HG03378 (cell line): ENCODE measurements around the gene SPANXN4.

Source experiments
- ATAC-seq: cut with Tn5 transposase; IDR thresholded peaks from one replicate; pipeline ENCODE4 v1.9.1; 2021; ENCODE audit warnings: mild to moderate bottlenecking, moderate library complexity; ENCODE audit not compliant: unreplicated experiment

The SPANXN4 gene, protein sequence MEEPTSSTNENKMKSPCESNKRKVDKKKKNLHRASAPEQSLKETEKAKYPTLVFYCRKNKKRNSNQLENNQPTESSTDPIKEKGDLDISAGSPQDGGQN

DNA sequence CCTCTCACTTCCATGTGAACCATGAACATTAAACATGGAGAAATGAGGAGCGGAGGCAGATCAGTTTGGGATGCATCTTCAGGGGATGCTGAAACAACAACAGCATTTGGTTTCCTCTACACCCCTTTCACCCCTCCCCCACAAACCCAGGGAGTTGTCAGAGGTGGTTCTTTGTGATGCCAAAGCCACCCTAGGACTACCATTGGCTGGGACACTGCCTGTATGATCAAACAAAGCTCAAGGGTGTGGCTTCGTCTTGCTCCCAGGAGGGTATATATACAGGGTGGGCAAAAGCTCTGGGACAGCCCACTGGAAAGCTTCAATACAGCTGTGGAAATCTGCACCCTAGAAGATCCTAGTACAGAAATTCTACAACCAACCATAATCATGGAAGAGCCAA, at the start of gene SPANXN4:
Gene SPANXN4, plus strand, starts transcription at position 301 of the 400 bp plus-strand sequence. Its CDS starts 87 bp downstream, at position 388.
- no peak for ATAC-seq

DNA sequence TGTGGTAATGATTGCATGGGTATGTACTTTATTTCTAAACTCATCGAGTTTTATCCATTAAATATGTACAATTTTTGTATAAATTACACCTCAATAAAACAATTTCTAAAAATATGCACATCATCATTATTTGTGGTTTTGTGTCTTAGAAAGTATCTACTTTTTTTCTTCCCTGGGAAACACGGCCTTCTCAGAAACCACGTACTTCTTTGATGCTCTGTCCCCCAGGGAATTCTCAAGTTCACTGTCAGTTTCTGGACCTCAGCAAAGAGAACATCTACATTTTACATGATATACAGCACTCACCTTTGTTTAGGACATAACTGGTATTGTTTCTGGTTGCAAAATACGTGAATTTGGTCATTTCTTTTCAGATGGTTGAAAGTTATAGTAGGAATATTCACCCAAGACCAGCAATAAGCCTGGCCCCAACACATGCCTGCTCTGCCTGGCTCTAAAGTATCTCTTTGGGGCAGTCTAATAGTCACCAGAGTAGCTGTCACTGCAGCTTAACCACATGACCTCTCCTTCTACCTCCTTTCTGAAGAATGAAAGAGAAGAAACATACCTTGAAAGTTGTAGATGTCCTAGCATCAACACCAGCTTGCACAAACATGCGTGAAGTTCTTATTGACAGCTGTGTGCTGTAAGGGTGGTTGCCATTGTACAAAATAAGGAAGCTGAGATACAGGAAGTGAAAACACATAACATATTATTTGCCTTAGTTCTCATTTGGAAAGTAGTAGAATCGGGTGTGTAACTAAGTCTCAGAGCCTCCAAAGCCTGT, 48.4 kb upstream of the SPANXN4 start:
- peak; percentile 90 for ATAC-seq

DNA sequence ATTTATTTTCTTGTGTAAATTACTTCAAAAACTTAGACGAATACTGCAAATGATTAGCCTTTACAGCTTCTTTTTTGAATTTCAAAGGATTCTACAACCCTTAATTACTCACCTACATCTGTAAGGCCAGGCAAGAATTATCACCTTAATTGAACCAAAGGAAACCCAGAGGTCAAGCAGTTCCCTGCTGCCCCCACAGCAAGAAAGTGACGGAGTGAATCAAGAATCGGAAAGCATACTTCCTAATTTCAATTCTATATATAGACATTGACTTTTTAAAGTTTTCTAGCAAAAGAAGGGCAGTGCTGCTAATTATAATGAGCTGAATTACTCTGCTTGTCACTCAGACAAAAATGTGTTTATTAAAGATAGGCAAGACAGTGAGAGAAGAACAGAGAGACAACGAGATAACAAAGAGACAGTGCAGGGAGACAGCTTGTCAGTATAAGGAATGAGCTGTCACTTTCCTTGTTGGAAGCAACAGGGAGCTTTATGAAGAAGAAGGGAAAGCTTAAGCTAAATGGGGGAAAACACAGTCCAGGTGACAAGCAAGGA, 47.5 kb upstream of the SPANXN4 start:
- peak; percentile 39 for ATAC-seq

DNA sequence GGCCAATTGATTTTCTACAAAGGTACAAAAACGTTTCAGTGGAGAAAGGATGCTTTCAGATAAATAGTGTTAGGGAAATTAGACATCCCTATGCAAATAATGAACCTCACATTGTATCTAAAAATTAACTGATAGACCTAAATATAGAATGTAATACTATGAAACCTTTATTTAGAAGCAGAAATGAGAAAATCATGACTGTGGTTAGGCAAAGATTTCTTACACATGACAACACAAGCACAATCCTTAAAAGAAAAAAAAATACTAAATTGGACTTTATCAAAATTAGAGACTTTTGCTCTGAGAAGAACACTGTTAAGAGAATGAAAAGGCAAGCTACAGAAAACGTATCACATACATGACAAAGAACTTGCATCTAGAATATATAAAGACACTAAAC, 43.0 kb upstream of the SPANXN4 start:
- ATAC-seq, result no peak

DNA sequence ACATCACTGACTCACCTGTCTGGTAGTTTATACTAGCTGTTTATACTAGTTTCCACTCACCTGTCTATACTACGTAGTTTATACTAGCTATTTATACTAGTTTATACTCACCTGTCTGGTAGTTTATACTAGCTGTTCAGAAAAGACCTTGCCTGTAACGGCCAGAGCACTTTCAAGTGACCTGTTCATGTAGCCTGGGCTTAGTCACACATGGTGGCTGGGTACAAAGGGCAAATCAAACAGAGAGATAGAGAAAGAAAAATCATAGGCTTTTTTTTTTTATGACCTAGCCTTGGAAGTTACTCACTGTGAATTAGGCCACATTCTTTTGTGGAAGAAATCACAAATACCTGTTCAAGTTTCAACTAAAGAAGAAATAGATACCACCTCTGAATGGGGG, 30.7 kb upstream of the SPANXN4 start:
- ATAC-seq, result no peak

DNA sequence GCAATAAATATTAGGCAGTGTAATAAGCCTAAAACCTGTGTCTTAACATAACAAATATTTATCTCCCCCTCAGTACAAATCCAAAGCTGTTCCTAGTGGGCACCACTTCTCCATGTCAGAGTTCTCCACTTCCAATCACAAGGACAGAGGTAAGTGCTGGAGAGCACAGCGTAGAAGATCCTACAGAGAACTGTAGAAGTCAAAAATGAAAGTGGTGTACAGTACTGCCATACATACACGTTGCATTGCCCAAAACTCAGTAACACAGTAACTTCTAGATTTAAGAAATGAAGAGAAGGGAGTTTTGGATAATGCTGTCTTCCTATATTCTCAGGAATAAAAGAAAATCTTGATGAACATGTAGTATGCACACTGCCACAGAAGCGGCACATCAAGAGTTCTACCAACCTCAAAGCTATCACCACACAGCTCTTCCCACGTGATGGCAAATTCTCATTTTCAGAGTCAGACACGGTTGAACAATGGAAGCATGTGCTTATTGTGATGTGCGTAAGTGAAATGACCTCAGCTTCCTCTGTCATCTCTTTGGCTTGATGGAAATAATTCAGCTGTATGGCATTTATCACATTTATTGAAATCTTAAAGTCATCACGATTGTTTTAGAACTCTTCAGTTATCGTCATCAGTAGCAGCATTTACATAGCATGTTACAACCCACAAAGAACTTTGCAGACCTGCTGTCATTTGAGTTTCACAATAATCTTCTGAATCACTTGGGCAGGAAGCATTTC, 27.1 kb upstream of the SPANXN4 start:
- ATAC-seq, result no peak

DNA sequence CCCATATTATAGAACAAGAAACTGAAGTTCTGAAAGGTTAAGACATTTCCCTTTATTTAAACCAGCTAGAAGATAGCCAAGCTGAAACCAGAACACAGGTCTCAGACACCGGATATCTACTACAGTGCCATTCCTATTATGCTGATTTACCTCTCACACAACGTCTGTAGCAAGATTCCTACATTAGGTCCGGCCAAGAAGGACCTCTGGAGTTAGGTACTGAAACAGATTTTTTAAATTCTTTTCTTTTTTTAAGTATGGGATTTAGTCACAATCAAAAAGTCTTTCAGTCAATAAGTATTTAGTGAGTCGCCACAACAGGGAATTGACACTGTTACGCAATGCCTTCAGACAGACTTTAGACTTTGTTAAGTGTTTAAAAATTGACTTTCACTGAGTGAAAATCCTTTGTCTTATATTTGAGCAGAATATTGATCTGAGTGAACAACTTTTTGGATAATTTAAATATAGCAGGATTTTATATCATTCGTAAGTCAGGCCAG, 26.5 kb upstream of the SPANXN4 start:
- no peak for ATAC-seq

DNA sequence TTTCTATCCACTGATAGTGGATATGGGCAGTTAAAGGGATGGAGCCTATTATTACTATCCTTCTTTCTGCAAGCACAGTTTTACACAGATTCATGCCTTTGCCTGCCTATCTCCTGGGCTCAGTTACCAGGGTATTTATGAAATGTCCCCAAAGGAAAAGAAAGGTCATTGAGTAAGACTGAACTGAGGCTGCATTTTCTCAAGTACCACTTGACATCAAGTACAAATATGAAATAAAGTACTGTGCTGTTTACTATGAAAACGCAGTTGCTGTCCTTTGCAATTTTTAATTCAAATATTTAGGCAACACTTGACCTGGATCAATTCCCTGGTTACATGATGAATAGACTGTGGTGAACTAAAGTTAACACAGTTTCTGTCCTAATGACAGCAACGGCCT, 23.5 kb upstream of the SPANXN4 start:
- ATAC-seq, result no peak

DNA sequence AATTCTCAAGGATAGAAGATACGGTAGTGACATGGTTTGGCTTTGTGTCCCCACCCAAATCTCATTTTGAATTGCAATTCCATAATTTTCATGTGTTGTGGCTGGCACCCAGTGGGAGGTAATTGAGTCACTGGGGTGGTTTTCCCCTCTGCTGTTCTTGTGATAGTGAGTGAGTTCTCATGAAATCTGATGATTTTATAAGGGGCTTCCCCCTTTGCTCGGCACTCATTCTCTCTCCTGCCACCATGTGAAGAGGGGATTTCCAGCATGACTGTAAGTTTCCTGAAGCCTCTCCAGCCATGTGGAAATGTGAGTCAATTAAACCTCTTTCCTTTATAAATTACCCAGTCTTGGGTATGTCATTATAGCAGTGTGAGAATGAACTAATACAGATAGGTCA, 8.5 kb upstream of the SPANXN4 start:
- ATAC-seq, result no peak

DNA sequence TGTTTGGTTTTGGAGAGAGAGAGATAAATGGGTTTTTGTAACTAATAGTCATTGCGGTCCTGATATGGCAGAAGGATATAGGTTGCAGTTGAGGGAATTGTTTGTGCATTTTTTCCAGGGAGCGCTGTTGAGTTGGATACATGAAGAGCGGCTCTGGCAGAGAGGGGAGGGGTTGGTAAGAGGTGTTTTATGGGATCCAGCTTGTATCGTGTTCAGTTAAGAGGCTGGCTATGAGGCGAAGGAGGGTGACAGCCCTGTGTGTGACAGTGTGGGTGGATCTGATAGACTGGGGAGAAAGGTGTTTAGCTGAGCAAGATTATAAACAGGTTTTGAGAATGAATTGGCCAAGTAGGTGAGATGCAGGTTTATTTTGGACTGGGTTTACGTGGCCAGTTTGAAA, 1.5 kb downstream of the SPANXN4 start:
- no peak for ATAC-seq

DNA sequence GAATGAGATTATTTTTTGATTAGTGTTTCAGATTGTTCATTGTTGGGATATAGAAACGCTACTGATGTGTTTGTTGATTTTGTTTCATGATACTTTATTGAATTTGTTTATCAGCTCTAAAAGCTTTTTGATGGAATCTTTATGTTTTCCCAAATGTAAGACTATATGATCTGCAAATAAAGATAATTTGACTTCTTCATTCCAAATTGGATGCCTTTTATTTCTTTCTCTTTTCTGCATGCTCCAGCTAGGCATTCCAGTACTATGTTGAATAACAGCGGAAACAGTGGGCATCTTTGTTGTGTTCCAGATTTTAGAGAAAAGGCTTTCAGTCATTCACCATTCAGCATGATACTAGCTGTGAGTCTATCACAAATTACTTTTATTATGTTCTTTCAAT, 21.8 kb downstream of the SPANXN4 start:
- ATAC-seq, result no peak

DNA sequence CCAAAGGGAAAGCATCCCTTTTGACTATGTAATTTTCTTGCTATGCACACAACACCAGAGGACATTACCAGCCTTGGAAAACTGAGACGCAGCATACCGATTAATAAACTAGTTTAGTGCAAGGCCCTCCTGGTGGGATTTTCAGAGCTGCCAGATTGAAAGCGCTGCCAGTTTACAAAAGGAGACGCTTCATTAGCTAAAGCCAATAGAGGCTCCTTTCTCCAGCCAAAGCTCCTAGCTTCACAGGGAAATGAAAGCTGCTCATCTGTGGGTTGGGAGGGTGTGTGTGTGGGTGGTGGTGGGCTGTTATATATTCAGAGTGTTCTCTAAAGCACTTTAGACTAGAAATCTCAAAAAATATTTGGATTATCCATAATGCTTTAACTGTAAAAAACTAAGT, 32.4 kb downstream of the SPANXN4 start:
- no peak for ATAC-seq

DNA sequence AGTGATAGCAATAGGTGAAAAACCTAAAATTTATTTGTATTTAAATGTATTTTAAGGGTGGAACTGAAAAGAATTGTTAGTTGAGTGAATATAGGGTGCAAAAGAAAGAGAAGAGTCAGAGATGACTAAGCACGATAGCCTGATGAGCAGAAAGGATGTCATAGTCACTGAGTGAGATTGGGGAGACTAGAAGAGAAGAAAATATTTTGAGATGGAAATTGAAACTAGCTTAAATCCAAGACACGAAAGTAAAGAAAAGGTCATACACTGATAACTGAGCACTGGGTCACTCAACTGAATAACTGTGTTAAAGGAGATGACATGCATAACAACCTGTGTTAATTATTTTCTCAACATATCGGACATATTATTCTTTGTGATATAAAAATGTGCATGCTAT, 55.5 kb downstream of the SPANXN4 start:
- ATAC-seq, result peak; percentile 47

DNA sequence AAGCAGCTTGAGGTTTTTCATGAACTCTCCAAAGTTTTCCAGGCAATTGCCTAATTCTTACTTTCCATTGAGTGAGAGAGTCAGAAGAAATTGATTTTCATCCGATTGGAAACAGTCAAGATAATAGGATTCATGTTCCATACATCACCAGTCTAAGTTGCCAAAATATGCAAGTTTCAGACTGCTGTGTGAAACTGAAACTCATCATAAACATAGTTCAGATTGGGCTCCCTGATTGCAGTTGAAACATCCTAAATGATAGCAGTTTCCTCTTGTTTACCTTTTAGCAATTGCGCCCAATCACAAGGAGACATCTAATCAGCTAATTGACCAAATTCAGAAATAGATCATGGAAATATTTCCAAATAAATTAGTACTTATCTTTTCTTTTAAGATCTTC, 56.8 kb downstream of the SPANXN4 start:
- ATAC-seq, result no peak
